Transverse colon (tissue), 4 donors: ENCODE measurements around the gene GRK3.

Source experiments
- CTCF ChIP-seq, 5 experiments: fragments of 200-600 bp in 3 of 5; fragments of 450-650 bp in 2 of 5; sonication (generic) in 3 of 5; IDR thresholded peaks; 1 replicate in 2 of 5; 2 replicates in 3 of 5; pipeline ENCODE4 v1.5.1; 2016 to 2017; ENCODE audit warnings: antibody characterized with exemption in 5 of 5, inconsistent platforms in 3 of 5, mild to moderate bottlenecking in 2 of 5, moderate library complexity in 1 of 5
- EP300 ChIP-seq: sonication (generic); formaldehyde crosslinking; IDR thresholded peaks from one replicate; pipeline ENCODE4 v1.6.1; 2017; ENCODE audit warnings: antibody characterized with exemption, low read depth
- POLR2A ChIP-seq: fragments of 450-650 bp; IDR thresholded peaks from one replicate; pipeline ENCODE4 v1.6.1; 2016; ENCODE audit warnings: antibody characterized with exemption, mild to moderate bottlenecking, moderate library complexity
- POLR2AphosphoS5 ChIP-seq, 3 donors: sonication (generic); formaldehyde crosslinking; IDR thresholded peaks; one replicate each; pipeline ENCODE4 v1.6.1; 2016; ENCODE audit warnings: antibody characterized with exemption in 3 of 3

DNA sequence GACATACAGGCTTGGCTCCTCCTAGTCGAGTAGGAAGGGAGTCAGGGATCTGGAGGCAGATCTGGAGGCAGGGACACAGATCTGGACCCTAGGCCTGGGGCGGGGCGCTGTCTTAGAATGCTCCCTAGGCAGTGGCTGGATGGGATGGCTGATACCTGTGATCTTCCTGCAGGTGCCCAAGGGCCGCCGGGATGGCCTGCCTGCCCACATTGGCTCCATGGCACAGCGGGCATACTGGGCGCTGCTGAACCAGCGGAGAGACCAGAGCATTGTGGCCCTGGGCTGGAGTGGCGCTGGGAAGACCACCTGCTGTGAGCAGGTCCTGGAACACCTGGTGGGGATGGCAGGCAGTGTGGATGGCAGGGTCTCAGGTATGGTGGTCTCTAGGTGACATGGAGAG, 212.9 kb downstream of the GRK3 start:
- TF ChIP-seq POLR2AphosphoS5 (IDR thresholded peaks at IDR 0.05) (no peak), CTCF (IDR thresholded peaks at IDR 0.05) (no peak), POLR2A (no peak), EP300 (no peak)
